Upper lobe of left lung (tissue), 6 donors: ENCODE data around the gene SGSH. TPM values are rescaled to one million over a fixed set of nuclear protein-coding genes. Genes with fewer than 3 reads are reported as not detected.
"Not testable (repeated sequence)": the region's sequence is repeated elsewhere in the genome, so short reads cannot be mapped to it uniquely, and the experiment has no call there.

Experiments
- ATAC-seq, 2 donors: fragments of 200-7000 bp; cut with Tn5 transposase; one replicate each; pipeline ENCODE4 v1.9.1; 2022; ENCODE audit warnings: mild to moderate bottlenecking in 2 of 2, moderate library complexity in 2 of 2; ENCODE audit not compliant: low FRiP score in 2 of 2
- DNase-seq, 2 donors: peaks; one replicate each; pipeline ENCODE4 v3.0.0-alpha.2; 2019 to 2020
- H3K27ac ChIP-seq, 4 donors: fragments of 200-600 bp; sonication (generic); one replicate each; pipeline ENCODE4 v1.5.1; 2016 to 2019
- H3K27me3 ChIP-seq, 4 donors: fragments of 200-600 bp; sonication (generic); one replicate each; pipeline ENCODE4 v1.5.1; 2017 to 2019
- H3K36me3 ChIP-seq, 4 donors: fragments of 200-600 bp; sonication (generic); one replicate each; pipeline ENCODE4 v1.5.1; 2016 to 2019
- H3K4me1 ChIP-seq, 4 donors: fragments of 200-600 bp; sonication (generic); one replicate each; pipeline ENCODE4 v1.5.1; 2018 to 2019
- H3K4me3 ChIP-seq, 4 donors: fragments of 200-600 bp; sonication (generic); one replicate each; pipeline ENCODE4 v1.5.1; 2017 to 2019; ENCODE audit warnings: mild to moderate bottlenecking in 2 of 4, moderate library complexity in 1 of 4
- H3K9me3 ChIP-seq, 4 donors: fragments of 200-600 bp; sonication (generic); one replicate each; pipeline ENCODE4 v1.5.1; 2018 to 2019
- CTCF ChIP-seq, 6 experiments: fragments of 450-650 bp in 4 of 6; fragments of 200-600 bp in 2 of 6; sonication (generic) in 2 of 6; IDR thresholded peaks; one replicate each; pipeline ENCODE4 v1.5.1; 2016 to 2019; ENCODE audit warnings: antibody characterized with exemption in 6 of 6
- EP300 ChIP-seq, 4 donors: sonication (generic); formaldehyde crosslinking; IDR thresholded peaks; one replicate each; pipeline ENCODE4 v1.5.1; 2017; ENCODE audit warnings: antibody characterized with exemption in 4 of 4, control low read depth in 2 of 4
- POLR2A ChIP-seq, 4 donors: fragments of 450-650 bp; IDR thresholded peaks; one replicate each; pipeline ENCODE4 v1.5.1; 2016 to 2017; ENCODE audit warnings: antibody characterized with exemption in 4 of 4, mild to moderate bottlenecking in 2 of 4
- POLR2AphosphoS5 ChIP-seq, 2 donors: sonication (generic); formaldehyde crosslinking; IDR thresholded peaks; one replicate each; pipeline ENCODE4 v1.5.1; 2017; ENCODE audit warnings: antibody characterized with exemption in 2 of 2
- WGBS, 2 donors: methylation state at CpG; one replicate each; pipeline ENCODE4 v1.1.5; 2017 to 2018; 5-methylcytosine and 5-hydroxymethylcytosine counted together
- total RNA-seq, 6 donors: library from RNA; depleted of rRNA in 4 of 6; stranded (reverse); fragments of >200 nt in 4 of 6; gene quantifications; one replicate each; pipeline versions ENCODE4 v1.1.0 to v1.2.1, GENCODE V29; 2016 to 2021
- donor health status: DM: no; HTN: no; CAD: no; lungs with moderate emphysema.
- donor health status: DM: no; HTN: yes; CAD: no; lungs with severe emphysema.

SGSH gene
- total RNA-seq, 6 donors from 2014 or later: 36.3 to 264 (median 65.0) TPM

- no peak for TF ChIP-seq CTCF (IDR thresholded peaks at IDR 0.05)
Measured at GRCh38 chr17:80244871-80245509, 24.9 kb upstream of the SGSH start.

GRCh38 chr17:80244448-80244847 is 24.3 kb upstream of the SGSH start:
- not testable (repeated sequence) for H3K27ac ChIP-seq, ATAC-seq, DNase-seq, H3K4me1 ChIP-seq, H3K4me3 ChIP-seq, H3K27me3 ChIP-seq, H3K9me3 ChIP-seq
- 91 to 93% methylated on average over 6 of the region's 6 CpGs for WGBS, 2 donors
- H3K36me3 ChIP-seq: peaks cover 9 to 76% (median 53%) of the 10 kb centered on the region in 4 donors

More at GRCh38 chr17:80244871-80245509, 24.9 kb upstream of the SGSH start:
- no peaks in the 10 kb centered on the region for H3K4me1 ChIP-seq
- ATAC-seq: no peak
- 90% methylated on average over 22 of the region's 22 CpGs for WGBS, 2 donors
- peak in 1 of 2 donors; percentile 53 for DNase-seq
- no peak overlapping the region for H3K4me3 ChIP-seq
- no peaks in the 10 kb centered on the region for H3K9me3 ChIP-seq
- peaks cover 9 to 76% (median 53%) of the 10 kb centered on the region in 4 donors for H3K36me3 ChIP-seq
- no peak overlapping the region for H3K27ac ChIP-seq
- no peaks in the 10 kb centered on the region for H3K27me3 ChIP-seq

GRCh38 chr17:80243526-80244433 is 23.6 kb upstream of the SGSH start:
- no peak overlapping the region for H3K27ac ChIP-seq
- H3K4me1 ChIP-seq: no peaks in the 10 kb centered on the region
- no peaks in the 10 kb centered on the region for H3K27me3 ChIP-seq
- TF ChIP-seq POLR2A (IDR thresholded peaks at IDR 0.05): no peak
- no peak for TF ChIP-seq CTCF (IDR thresholded peaks at IDR 0.05)
- TF ChIP-seq POLR2AphosphoS5 (IDR thresholded peaks at IDR 0.05): no peak
- TF ChIP-seq EP300 (IDR thresholded peaks at IDR 0.05): no peak
- WGBS, 2 donors: 94 to 97% methylated on average over 15 to 25 of the region's 26 CpGs
- peaks cover 4 to 70% (median 50%) of the 10 kb centered on the region in 4 donors for H3K36me3 ChIP-seq
- DNase-seq (peak in 1 of 2 donors; percentile 44), ATAC-seq (no peak)
- H3K4me3 ChIP-seq: no peak overlapping the region
- H3K9me3 ChIP-seq: no peaks in the 10 kb centered on the region

- Histone ChIP-seq H3K4me1 (no peaks in the 10 kb centered on the region), H3K36me3 (peaks cover 6 to 70% (median 55%) of the 10 kb centered on the region in 4 donors), H3K27me3 (no peaks in the 10 kb centered on the region), H3K27ac (no peak overlapping the region), H3K4me3 (no peak overlapping the region), H3K9me3 (no peaks in the 10 kb centered on the region)
- no peak for ATAC-seq
- 82 to 89% methylated on average over 14 of the region's 14 CpGs for WGBS, 2 donors
- DNase-seq: no peak
- no peak for TF ChIP-seq POLR2AphosphoS5 (IDR thresholded peaks at IDR 0.05)
- no peak for TF ChIP-seq CTCF (IDR thresholded peaks at IDR 0.05)
- TF ChIP-seq POLR2A (IDR thresholded peaks at IDR 0.05): no peak
- TF ChIP-seq EP300 (IDR thresholded peaks at IDR 0.05): no peak
Measured at GRCh38 chr17:80242505-80242904, 22.4 kb upstream of the SGSH start.

- TF ChIP-seq CTCF (IDR thresholded peaks at IDR 0.05): no peak
- TF ChIP-seq POLR2A (IDR thresholded peaks at IDR 0.05): no peak
- TF ChIP-seq POLR2AphosphoS5 (IDR thresholded peaks at IDR 0.05): no peak
- no peak for TF ChIP-seq EP300 (IDR thresholded peaks at IDR 0.05)
- Histone ChIP-seq H3K36me3 (peaks cover 5 to 75% (median 48%) of the 10 kb centered on the region in 4 donors), H3K9me3 (peaks cover 7 to 14% (median 9%) of the 10 kb centered on the region in 4 donors), H3K27me3 (no peaks in the 10 kb centered on the region), H3K27ac (no peak overlapping the region), H3K4me1 (no peaks in the 10 kb centered on the region), H3K4me3 (no peak overlapping the region)
- 95 to 97% methylated on average over 9 to 10 of the region's 10 CpGs for WGBS, 2 donors
- DNase-seq (no peak), ATAC-seq (no peak)
Measured at GRCh38 chr17:80237386-80237785, 17.3 kb upstream of the SGSH start.
